HepG2 (cell line): ENCODE data around the gene P2RX3. TPM values are rescaled to one million over a fixed set of nuclear protein-coding genes. Genes with fewer than 3 reads are reported as not detected.

Experiments
- ATAC-seq: fragments of 200-7000 bp; cut with Tn5 transposase; 3 replicates; pipeline ENCODE4 v1.9.1; 2020; ENCODE audit warnings: mild to moderate bottlenecking, moderate library complexity
- BruUV-seq: library from RNA; stranded (reverse); fragments of 400-500 nt; replicated peaks from 2 replicates; lab custom pipeline; 2021; lab: Mats Ljungman, UMichigan
- CTCF ChIA-PET: fragments of 300-600 bp; formaldehyde crosslinking; extraction: SDS; loops from one replicate; lab custom pipeline; 2021; ENCODE audit warnings: low total read pairs, inconsistent platforms, low intra/inter-chr PET ratio; lab: Yijun Ruan, JAX
- POLR2A ChIA-PET: fragments of 350-600 bp; sonication (Branson Sonifier 250); formaldehyde crosslinking; loops from one replicate; lab custom pipeline; 2020; ENCODE audit warnings: antibody characterized with exemption, inconsistent platforms; lab: Yijun Ruan, JAX
- DNase-seq: peaks from one replicate; pipeline ENCODE4 v3.0.0-alpha.2; 2015; ENCODE audit warnings: low spot score
- FAIRE-seq: peaks from 3 replicates; lab custom pipeline; 2011; peaks lifted over from hg19 to GRCh38; lab: Jason Lieb, UNC
- H2AFZ ChIP-seq: one replicate; pipeline ENCODE4 v1.6.1; 2011; ENCODE audit warnings: low read length, inconsistent platforms
- H3K27ac ChIP-seq: fragments of 300-600 bp; 3 replicates; pipeline ENCODE4 v1.8.0; 2011; ENCODE audit warnings: mixed run types, mild to moderate bottlenecking, mixed read lengths, low read length, inconsistent platforms; ENCODE audit not compliant: insufficient read depth; ENCODE audit errors: extremely low read length
- H3K27me3 ChIP-seq, 2 experiments: fragments of 200-600 bp in 1 of 2; 2 replicates in 1 of 2; 3 replicates in 1 of 2; pipeline versions ENCODE4 v1.6.0 to v1.8.0; 2011; ENCODE audit warnings: low read length in 2 of 2, mild to moderate bottlenecking in 2 of 2, moderate library complexity in 2 of 2, inconsistent platforms in 1 of 2; ENCODE audit not compliant: insufficient read depth in 2 of 2, control insufficient read depth in 1 of 2
- H3K36me3 ChIP-seq, 2 experiments: fragments of 200-600 bp in 1 of 2; replicated peaks in 1 of 2; 2 replicates in 1 of 2; 3 replicates in 1 of 2; pipeline versions ENCODE4 v1.5.1 to v1.8.0; 2011; ENCODE audit warnings: low read length in 2 of 2, inconsistent platforms in 1 of 2; ENCODE audit not compliant: insufficient read depth in 2 of 2, control insufficient read depth in 1 of 2
- H3K4me1 ChIP-seq: 2 replicates; pipeline ENCODE4 v1.5.1; 2012; ENCODE audit warnings: low read length, inconsistent platforms; ENCODE audit not compliant: insufficient read depth
- H3K4me2 ChIP-seq: 2 replicates; pipeline ENCODE4 v1.6.0; 2011; ENCODE audit warnings: low read depth, low read length, inconsistent platforms
- H3K4me3 ChIP-seq, 3 experiments: fragments of 200-600 bp in 1 of 3; sonication (generic), shearing (Covaris generic) in 1 of 3; replicated peaks in 1 of 3; 2 replicates each; pipeline ENCODE4 v1.5.1; 2011 to 2016; ENCODE audit warnings: low read length in 3 of 3, inconsistent platforms in 2 of 3, low read depth in 2 of 3, mild to moderate bottlenecking in 2 of 3, control low read depth in 1 of 3, mixed read lengths in 1 of 3; ENCODE audit not compliant: insufficient read depth in 1 of 3
- H3K79me2 ChIP-seq: one replicate; pipeline ENCODE4 v1.6.1; 2011; ENCODE audit warnings: low read length, inconsistent platforms; ENCODE audit not compliant: insufficient read depth
- H3K9ac ChIP-seq: 2 replicates; pipeline ENCODE4 v1.6.0; 2011; ENCODE audit warnings: mild to moderate bottlenecking, low read depth, low read length, inconsistent platforms; ENCODE audit not compliant: insufficient read depth
- H3K9me3 ChIP-seq: 2 replicates; pipeline ENCODE4 v1.5.1; 2012; ENCODE audit warnings: mild to moderate bottlenecking, low read length
- H4K20me1 ChIP-seq: 2 replicates; pipeline ENCODE4 v1.6.0; 2011; ENCODE audit warnings: inconsistent platforms, mild to moderate bottlenecking, low read length, moderate library complexity; ENCODE audit not compliant: insufficient read depth
- HES4 ChIP-seq: sonication (generic); formaldehyde crosslinking; IDR thresholded peaks from 2 replicates; pipeline ENCODE4 v1.9.0; 2021; ENCODE audit warnings: mild to moderate bottlenecking, missing genetic modification reagents, borderline replicate concordance
- HOXA3 ChIP-seq: sonication (generic); formaldehyde crosslinking; IDR thresholded peaks from 2 replicates; pipeline ENCODE4 v1.5.0; 2020; ENCODE audit warnings: missing genetic modification reagents
- JUNB ChIP-seq: sonication (generic); formaldehyde crosslinking; IDR thresholded peaks from 2 replicates; pipeline ENCODE4 v1.8.0; 2022; ENCODE audit warnings: missing genetic modification reagents, mild to moderate bottlenecking, borderline replicate concordance
- KLF9 ChIP-seq: IDR thresholded peaks from 2 replicates; pipeline ENCODE4 v1.6.1; 2016; ENCODE audit warnings: low read depth
- PHB2 ChIP-seq: fragments of 450-650 bp; IDR thresholded peaks from 2 replicates; pipeline ENCODE4 v1.6.1; 2018; ENCODE audit not compliant: partially characterized antibody
- SP1 ChIP-seq, 2 experiments: fragments of 450-650 bp in 1 of 2; sonication (generic) in 1 of 2; formaldehyde crosslinking in 1 of 2; IDR thresholded peaks; 2 replicates each; pipeline versions ENCODE4 v1.4.0 to v1.6.1; 2016 to 2020; ENCODE audit warnings: missing genetic modification reagents in 1 of 2
- TSC22D2 ChIP-seq: sonication (generic); formaldehyde crosslinking; IDR thresholded peaks from 2 replicates; pipeline ENCODE4 v1.5.1; 2020; ENCODE audit warnings: missing genetic modification reagents, mild to moderate bottlenecking, borderline replicate concordance
- ZBTB42 ChIP-seq: sonication (generic); formaldehyde crosslinking; IDR thresholded peaks from 2 replicates; pipeline ENCODE4 v1.5.0; 2020; ENCODE audit warnings: mild to moderate bottlenecking, missing genetic modification reagents
- ZBTB7A ChIP-seq: sonication (generic); formaldehyde crosslinking; IDR thresholded peaks from 2 replicates; pipeline ENCODE4 v1.8.0; 2022; ENCODE audit warnings: mild to moderate bottlenecking, missing genetic modification reagents
- ZNF263 ChIP-seq: sonication (generic); formaldehyde crosslinking; IDR thresholded peaks from 2 replicates; pipeline ENCODE4 v1.4.0; 2020; ENCODE audit warnings: missing genetic modification reagents
- ZNF576 ChIP-seq: sonication (generic); formaldehyde crosslinking; IDR thresholded peaks from 2 replicates; pipeline ENCODE4 v1.4.0; 2020; ENCODE audit warnings: mild to moderate bottlenecking, missing genetic modification reagents
- ZNF691 ChIP-seq: sonication (generic); formaldehyde crosslinking; IDR thresholded peaks from 2 replicates; pipeline ENCODE4 v1.4.0; 2020; ENCODE audit warnings: missing genetic modification reagents, low read depth, mild to moderate bottlenecking, borderline replicate concordance
- WGBS: methylation state at CpG from one replicate; pipeline ENCODE4 v1.1.6; 2017; ENCODE audit warnings: low lambda C conversion rate; 5-methylcytosine and 5-hydroxymethylcytosine counted together
- in situ Hi-C: cut with HindIII; loops from 2 replicates; pipeline ENCODE4 v1.10.0; 2017; ENCODE audit warnings: low pct_unique_long_range_greater_than_20kb; ENCODE audit not compliant: extremely low pct_ligation_motif_present
- intact Hi-C: fragments of 100-400 bp; cut with micrococcal nuclease; formaldehyde crosslinking; loops from one replicate; pipeline ENCODE4 v1.10.0; 2022; ENCODE audit not compliant: unreplicated experiment
- polyA plus RNA-seq, 8 experiments: library from polyadenylated mRNA; depleted of rRNA in 3 of 8; stranded (reverse) in 7 of 8; unstranded in 1 of 8; fragments of >200 nt; fragmentation: Illumina TruSeq in 4 of 8; extraction: Trizol in 4 of 8; gene quantifications; 2 replicates each; pipeline versions ENCODE4 v1.2.1 to v1.2.3, GENCODE V29; 2011 to 2016; ENCODE audit warnings: low read depth in 4 of 8, missing spikeins in 1 of 8, mixed read lengths in 1 of 8; ENCODE audit not compliant: insufficient read depth in 1 of 8
- total RNA-seq, 5 experiments: library from RNA; depleted of rRNA; stranded (reverse); fragments of >200 nt; fragmentation: Illumina TruSeq; extraction: Trizol; gene quantifications; 2 replicates each; pipeline ENCODE4 v1.2.3, GENCODE V29; 2016; ENCODE audit warnings: low read depth in 1 of 5
- TF ChIP-seq, protein P1 (sequence below): sonication (generic); formaldehyde crosslinking; IDR thresholded peaks from 2 replicates; pipeline ENCODE4 v1.5.0; 2020; ENCODE audit warnings: missing genetic modification reagents
- TF ChIP-seq, protein P2 (sequence below): sonication (generic); formaldehyde crosslinking; IDR thresholded peaks from 2 replicates; pipeline ENCODE4 v1.9.0; 2021; ENCODE audit warnings: missing genetic modification reagents, mild to moderate bottlenecking, borderline replicate concordance
- TF ChIP-seq, protein P3 (sequence below): sonication (generic); formaldehyde crosslinking; IDR thresholded peaks from 2 replicates; pipeline ENCODE4 v1.4.0; 2020; ENCODE audit warnings: missing genetic modification reagents

P2RX3 gene
- total and polyA plus RNA-seq, 2 of the 13 experiments (the other 11 are each of a cell fraction or from before 2014, with no cell fraction given): 0.08 TPM; not detected in 1

- no peak for TF ChIP-seq HOXA3
- no peak for TF ChIP-seq ZBTB7A (CRISPR knock-in tag)
Measured at GRCh38 chr11:57315491-57315890, 22.7 kb upstream of the P2RX3 start (continued).

DNA sequence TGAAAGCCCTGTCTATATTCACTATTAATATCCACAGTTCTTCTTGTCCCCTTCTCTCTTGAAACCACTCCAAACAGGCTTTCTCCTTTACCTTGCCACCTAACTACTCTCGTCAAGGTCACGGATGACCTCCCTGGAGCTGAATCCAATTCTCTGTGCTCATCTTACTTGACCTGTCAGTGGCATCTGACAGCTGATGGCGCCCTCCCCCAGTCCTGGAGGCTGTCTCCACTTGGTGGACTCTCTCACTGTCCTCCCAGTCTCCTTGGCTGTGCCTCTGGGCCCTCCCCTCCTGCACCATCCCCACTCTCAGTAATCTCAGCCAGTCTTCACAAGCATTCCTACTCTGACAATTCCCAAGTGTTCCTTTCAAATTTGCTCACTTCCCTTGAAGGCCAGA lies 22.1 kb upstream of the P2RX3 start:
- H3K27me3 ChIP-seq: no peaks in the 10 kb centered on the region
- ChIA-PET CTCF (no interaction called here), POLR2A (interaction anchor here (2.1 kb wide), 1 partner anchor 9 kb away, joined by 7 read pairs; the partner anchor contains the start of gene TNKS1BP1)
- intact Hi-C loops (no loop called here), in situ Hi-C loops (no loop called here)
- FAIRE-seq: no peak
- H3K9me3 ChIP-seq: no peaks in the 10 kb centered on the region
- no peak overlapping the region for H3K4me2 ChIP-seq
- TF ChIP-seq KLF9 (CRISPR knock-in tag) (no peak), ZBTB42 (CRISPR knock-in tag) (no peak), ZNF263 (no peak), TSC22D2 (CRISPR knock-in tag) (no peak), JUNB (no peak), PHB2 (no peak), HES4 (CRISPR knock-in tag) (no peak), ZNF576 (CRISPR knock-in tag) (no peak), SP1 (IDR thresholded peaks at IDR 0.05) (no peak), SP1 (CRISPR knock-in tag; IDR thresholded peaks at IDR 0.05) (no peak), ZNF691 (CRISPR knock-in tag) (no peak)
- TF ChIP-seq, protein P1, sequence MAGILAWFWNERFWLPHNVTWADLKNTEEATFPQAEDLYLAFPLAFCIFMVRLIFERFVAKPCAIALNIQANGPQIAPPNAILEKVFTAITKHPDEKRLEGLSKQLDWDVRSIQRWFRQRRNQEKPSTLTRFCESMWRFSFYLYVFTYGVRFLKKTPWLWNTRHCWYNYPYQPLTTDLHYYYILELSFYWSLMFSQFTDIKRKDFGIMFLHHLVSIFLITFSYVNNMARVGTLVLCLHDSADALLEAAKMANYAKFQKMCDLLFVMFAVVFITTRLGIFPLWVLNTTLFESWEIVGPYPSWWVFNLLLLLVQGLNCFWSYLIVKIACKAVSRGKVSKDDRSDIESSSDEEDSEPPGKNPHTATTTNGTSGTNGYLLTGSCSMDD: no peak
- TF ChIP-seq, protein P2, sequence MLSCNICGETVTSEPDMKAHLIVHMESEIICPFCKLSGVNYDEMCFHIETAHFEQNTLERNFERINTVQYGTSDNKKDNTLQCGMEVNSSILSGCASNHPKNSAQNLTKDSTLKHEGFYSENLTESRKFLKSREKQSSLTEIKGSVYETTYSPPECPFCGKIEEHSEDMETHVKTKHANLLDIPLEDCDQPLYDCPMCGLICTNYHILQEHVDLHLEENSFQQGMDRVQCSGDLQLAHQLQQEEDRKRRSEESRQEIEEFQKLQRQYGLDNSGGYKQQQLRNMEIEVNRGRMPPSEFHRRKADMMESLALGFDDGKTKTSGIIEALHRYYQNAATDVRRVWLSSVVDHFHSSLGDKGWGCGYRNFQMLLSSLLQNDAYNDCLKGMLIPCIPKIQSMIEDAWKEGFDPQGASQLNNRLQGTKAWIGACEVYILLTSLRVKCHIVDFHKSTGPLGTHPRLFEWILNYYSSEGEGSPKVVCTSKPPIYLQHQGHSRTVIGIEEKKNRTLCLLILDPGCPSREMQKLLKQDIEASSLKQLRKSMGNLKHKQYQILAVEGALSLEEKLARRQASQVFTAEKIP (CRISPR knock-in tag): no peak
- TF ChIP-seq, protein P3, sequence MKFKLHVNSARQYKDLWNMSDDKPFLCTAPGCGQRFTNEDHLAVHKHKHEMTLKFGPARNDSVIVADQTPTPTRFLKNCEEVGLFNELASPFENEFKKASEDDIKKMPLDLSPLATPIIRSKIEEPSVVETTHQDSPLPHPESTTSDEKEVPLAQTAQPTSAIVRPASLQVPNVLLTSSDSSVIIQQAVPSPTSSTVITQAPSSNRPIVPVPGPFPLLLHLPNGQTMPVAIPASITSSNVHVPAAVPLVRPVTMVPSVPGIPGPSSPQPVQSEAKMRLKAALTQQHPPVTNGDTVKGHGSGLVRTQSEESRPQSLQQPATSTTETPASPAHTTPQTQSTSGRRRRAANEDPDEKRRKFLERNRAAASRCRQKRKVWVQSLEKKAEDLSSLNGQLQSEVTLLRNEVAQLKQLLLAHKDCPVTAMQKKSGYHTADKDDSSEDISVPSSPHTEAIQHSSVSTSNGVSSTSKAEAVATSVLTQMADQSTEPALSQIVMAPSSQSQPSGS (CRISPR knock-in tag): no peak
- no peaks in the 10 kb centered on the region for H3K79me2 ChIP-seq
- BruUV-seq: no TSS peak
- H3K36me3 ChIP-seq: peaks cover 31 to 49% of the 10 kb centered on the region in 2 experiments; a peak in 4 of 5 replicates
- no peak for ATAC-seq
- 89% methylated on average over 3 of the region's 3 CpGs for WGBS
- DNase-seq: no peak
- H3K4me1 ChIP-seq: peaks cover 37% of the 10 kb centered on the region
- peaks cover 10% of the 10 kb centered on the region; the same call in 1 of the 2 replicates for H4K20me1 ChIP-seq
- no peak overlapping the region for H2AFZ ChIP-seq
- no peak overlapping the region for H3K9ac ChIP-seq
- H3K27ac ChIP-seq: no peak overlapping the region
- no peak overlapping the region for H3K4me3 ChIP-seq
